ENCODE data around the gene RGS16.

GRCh38 chr1:182622901-182623528 is 18.8 kb upstream of the RGS16 start:
- TF ChIP-seq CTCF (IDR thresholded peaks at IDR 0.05) (no peak), POLR2A (IDR thresholded peaks at IDR 0.05) (no peak)
